Glutamatergic neuron (in vitro differentiated cells): ENCODE measurements around the gene FABP1. TPM values are rescaled to one million over a fixed set of nuclear protein-coding genes. Genes with fewer than 3 reads are reported as not detected.
A peak's percentile ranks its signal among the peaks of the same experiment; 100 is the strongest.

ENCODE experiments used
- DNase-seq: peaks from one replicate; pipeline ENCODE4 v3.0.0; 2022
- H3K27ac Mint-ChIP-seq: one replicate; pipeline ENCODE4 v1.8.0; 2020; ENCODE audit warnings: mild to moderate bottlenecking, mixed read lengths, inconsistent platforms; ENCODE audit not compliant: unreplicated experiment
- H3K27me3 Mint-ChIP-seq: one replicate; pipeline ENCODE4 v1.8.0; 2020; ENCODE audit warnings: mild to moderate bottlenecking, moderate library complexity, mixed read lengths, inconsistent platforms; ENCODE audit not compliant: unreplicated experiment
- H3K36me3 Mint-ChIP-seq: one replicate; pipeline ENCODE4 v1.8.0; 2020; ENCODE audit warnings: mild to moderate bottlenecking, mixed read lengths, inconsistent platforms; ENCODE audit not compliant: unreplicated experiment
- H3K4me1 Mint-ChIP-seq: one replicate; pipeline ENCODE4 v1.8.0; 2020; ENCODE audit warnings: mild to moderate bottlenecking, low read depth, mixed read lengths, inconsistent platforms; ENCODE audit not compliant: unreplicated experiment
- H3K4me3 Mint-ChIP-seq: one replicate; pipeline ENCODE4 v1.8.0; 2020; ENCODE audit warnings: mild to moderate bottlenecking, mixed read lengths, inconsistent platforms; ENCODE audit not compliant: unreplicated experiment
- H3K9me3 Mint-ChIP-seq: one replicate; pipeline ENCODE4 v1.8.0; 2020; ENCODE audit warnings: mild to moderate bottlenecking, moderate library complexity, mixed read lengths, inconsistent platforms; ENCODE audit not compliant: unreplicated experiment
- CTCF ChIP-seq: fragments of 200-600 bp; sonication (generic); IDR thresholded peaks from one replicate; pipeline ENCODE4 v1.5.0; 2021; ENCODE audit not compliant: partially characterized antibody, unreplicated experiment
- microRNA-seq: library from miRNA; unstranded; fragments of <30 nt; microRNA quantifications from one replicate; pipeline ENCODE4, GENCODE V29; 2020; ENCODE audit not compliant: unreplicated experiment
- total RNA-seq: library from RNA; stranded (reverse); fragmentation: NEBNext Ultra II Directional; extraction: Animal tissue kit (Norgen Biotek cat#: 25700); gene quantifications from one replicate; pipeline ENCODE4 v1.2.1, GENCODE V29; 2021; ENCODE audit not compliant: unreplicated experiment

Gene FABP1
- total RNA-seq, 1 donor from 2014 or later: not detected

- Mint-ChIP-seq H3K36me3 (no peaks in the 10 kb centered on the region), H3K27ac (no peak overlapping the region), H3K27me3 (peaks cover 2% of the 10 kb centered on the region), H3K9me3 (peaks cover 1% of the 10 kb centered on the region), H3K4me1 (peaks cover 12% of the 10 kb centered on the region), H3K4me3 (no peak overlapping the region)
- no peak for DNase-seq
- TF ChIP-seq CTCF: no peak
Observed at GRCh38 chr2:88078643-88079172, 49.2 kb downstream of the FABP1 start.

DNA sequence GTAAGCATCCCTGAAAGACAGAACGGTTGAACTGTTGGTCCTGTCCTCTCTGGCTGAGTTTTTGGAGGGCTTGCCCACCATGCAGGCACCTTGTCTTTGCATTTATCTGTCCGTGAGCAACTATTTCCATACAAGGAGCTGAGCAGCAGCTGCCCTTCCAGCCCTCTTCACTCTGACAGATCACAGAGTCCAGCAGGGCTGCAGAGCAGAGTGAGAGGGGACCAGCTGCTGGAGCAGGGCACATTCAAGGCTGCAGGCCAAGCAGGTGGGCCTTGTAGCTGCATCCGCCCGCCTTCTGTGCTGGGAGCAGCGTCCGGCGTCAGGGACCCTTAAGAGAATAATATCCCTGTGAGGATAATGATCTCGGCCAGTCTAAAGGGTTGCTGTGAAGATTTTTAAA, 50.8 kb downstream of the FABP1 start:
- H3K4me1 Mint-ChIP-seq: peaks cover 12% of the 10 kb centered on the region
- H3K27me3 Mint-ChIP-seq: peaks cover 2% of the 10 kb centered on the region
- no peak overlapping the region for H3K4me3 Mint-ChIP-seq
- TF ChIP-seq CTCF: no peak
- H3K9me3 Mint-ChIP-seq: peaks cover 2% of the 10 kb centered on the region
- no peaks in the 10 kb centered on the region for H3K36me3 Mint-ChIP-seq
- peak; percentile 51 for DNase-seq
- H3K27ac Mint-ChIP-seq: peak overlapping the region; percentile 46

- H3K9me3 Mint-ChIP-seq: peaks cover 2% of the 10 kb centered on the region
- H3K36me3 Mint-ChIP-seq: no peaks in the 10 kb centered on the region
- peaks cover 6% of the 10 kb centered on the region for H3K4me1 Mint-ChIP-seq
- TF ChIP-seq CTCF: no peak
- no peaks in the 10 kb centered on the region for H3K27me3 Mint-ChIP-seq
- DNase-seq: no peak
- H3K4me3 Mint-ChIP-seq: no peak overlapping the region
- no peak overlapping the region for H3K27ac Mint-ChIP-seq
Observed at GRCh38 chr2:88074854-88075292, 53.0 kb downstream of the FABP1 start.

GRCh38 chr2:88074150-88074549, 53.7 kb downstream of the FABP1 start:
- Mint-ChIP-seq H3K4me1 (peaks cover 7% of the 10 kb centered on the region), H3K4me3 (no peak overlapping the region), H3K27me3 (no peaks in the 10 kb centered on the region), H3K9me3 (peaks cover 2% of the 10 kb centered on the region), H3K27ac (no peak overlapping the region), H3K36me3 (no peaks in the 10 kb centered on the region)
- TF ChIP-seq CTCF: no peak
- DNase-seq: no peak

Small RNA genes within 50 kb of the gene (microRNA-seq; reads per million reads assigned to microRNA genes)
- not detected for gene MIR4780

Other genes with a start within 250 kb of the FABP1 start
- gene RNU2-63P, start 111.5 kb downstream of the FABP1 start, total RNA-seq: 8.2 TPM
- gene KRCC1, start 72.3 kb downstream of the FABP1 start, total RNA-seq: 8.0 TPM
- 0.25 TPM for gene SMYD1, start 60.2 kb downstream of the FABP1 start, total RNA-seq
- gene THNSL2, start 42.3 kb upstream of the FABP1 start, total RNA-seq: 37.3 TPM